ENCODE data around the gene SELENOO. TPM values are rescaled to one million over a fixed set of nuclear protein-coding genes. Genes with fewer than 3 reads are reported as not detected.
A peak's percentile ranks its signal among the peaks of the same experiment; 100 is the strongest.

The SELENOO gene
- total and polyA plus RNA-seq, 8 donors = 18.5 to 28.9 (median 21.8) TPM

GRCh38 chr22:50206599-50206998 is 5.8 kb downstream of the SELENOO start:
- H3K4me1 ChIP-seq = peaks cover 4 to 66% of the 10 kb centered on the region in 2 donors
- intact Hi-C loops (cut with DNase I) = no loop called here
- peak; percentile 27 to 42 for TF ChIP-seq CTCF (IDR thresholded peaks at IDR 0.05)
- H3K4me3 ChIP-seq = no peak overlapping the region
- DNase-seq (peak in 2 of 4 donors; percentile 79 to 84), ATAC-seq (peak; percentile 86)
- H3K36me3 ChIP-seq = peaks cover 0 to 55% of the 10 kb centered on the region in 2 donors
- H3K27me3 ChIP-seq = no peaks in the 10 kb centered on the region
- H3K9me3 ChIP-seq = no peaks in the 10 kb centered on the region
- H3K27ac ChIP-seq = no peak overlapping the region

DNA sequence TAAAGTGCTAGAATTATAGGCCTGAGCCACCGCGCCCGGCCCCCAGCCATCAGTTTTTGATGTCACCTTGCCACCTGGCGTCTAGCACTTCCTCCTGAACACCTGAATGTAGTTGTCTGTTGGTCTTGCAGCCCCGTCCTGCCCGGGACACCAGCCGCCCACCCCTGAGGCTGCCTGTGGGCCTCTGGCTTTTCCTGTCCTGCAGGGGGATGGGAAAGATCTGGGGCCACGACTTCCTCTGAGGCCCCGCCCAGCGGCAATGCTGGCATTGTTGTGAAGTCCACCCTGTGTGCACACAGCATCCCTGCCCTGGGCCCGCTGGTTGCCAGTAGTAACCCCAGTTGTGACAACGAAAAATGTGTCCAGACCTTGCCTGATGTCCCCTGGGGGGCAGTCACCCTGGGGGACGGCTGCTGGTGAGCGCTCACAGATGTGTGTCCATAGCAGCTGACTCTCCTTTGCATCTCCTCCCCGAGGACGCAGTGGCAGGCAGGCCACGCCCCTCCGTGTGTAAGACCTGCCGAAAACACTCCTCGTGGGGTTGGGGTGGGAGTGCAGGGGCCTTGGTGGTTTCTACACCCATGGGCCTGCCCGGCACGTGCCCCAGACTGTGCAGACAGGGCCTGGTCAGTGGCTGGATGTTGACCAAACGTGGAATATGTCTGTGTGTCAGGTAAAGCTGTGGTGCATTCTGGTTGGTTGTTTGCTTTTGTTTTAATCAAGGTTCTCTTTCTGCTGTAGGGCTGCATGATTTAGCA is 6.8 kb downstream of the SELENOO start:
- Histone ChIP-seq H3K27me3 (no peaks in the 10 kb centered on the region), H3K4me3 (no peak overlapping the region), H3K9me3 (no peaks in the 10 kb centered on the region), H3K27ac (peak overlapping the region in 1 of 2 donors; percentile 33), H3K4me1 (peaks cover 0 to 57% of the 10 kb centered on the region in 2 donors), H3K36me3 (peaks cover 0 to 64% of the 10 kb centered on the region in 2 donors)
- DNase-seq (peak in 1 of 4 donors; percentile 78), ATAC-seq (no peak)
- TF ChIP-seq CTCF (IDR thresholded peaks at IDR 0.05) = no peak
- intact Hi-C loops (cut with DNase I) = no loop called here

DNA sequence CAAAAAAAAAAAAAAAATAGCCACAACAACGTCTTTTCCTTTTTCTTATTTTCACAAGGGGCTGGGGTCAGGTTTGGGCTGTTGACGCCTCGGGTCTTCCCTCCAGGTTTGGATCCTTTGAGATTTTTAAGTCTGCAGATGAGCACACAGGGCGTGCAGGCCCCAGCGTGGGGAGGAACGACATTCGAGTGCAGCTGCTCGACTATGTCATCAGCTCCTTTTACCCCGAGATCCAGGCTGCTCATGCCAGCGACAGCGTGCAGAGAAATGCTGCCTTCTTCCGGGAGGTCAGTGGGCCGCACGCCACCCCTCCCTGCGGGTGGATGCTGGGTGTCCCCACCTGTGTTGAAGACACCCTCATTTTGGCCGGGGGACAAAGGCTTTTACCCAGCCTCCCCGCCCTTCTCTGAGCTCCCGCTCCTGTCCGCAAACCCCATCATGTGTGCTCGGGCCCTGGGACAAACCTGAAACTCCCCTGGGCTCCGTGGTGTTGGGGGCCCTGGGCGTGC is 7.7 kb downstream of the SELENOO start:
- TF ChIP-seq CTCF (IDR thresholded peaks at IDR 0.05) = no peak
- intact Hi-C loops (cut with DNase I) = no loop called here
- H3K36me3 ChIP-seq = peaks cover 0 to 74% of the 10 kb centered on the region in 2 donors
- no peaks in the 10 kb centered on the region for H3K27me3 ChIP-seq
- no peak for ATAC-seq
- DNase-seq = peak in 1 of 4 donors; percentile 75
- peaks cover 0 to 47% of the 10 kb centered on the region in 2 donors for H3K4me1 ChIP-seq
- H3K9me3 ChIP-seq = no peaks in the 10 kb centered on the region
- H3K4me3 ChIP-seq = no peak overlapping the region
- no peak overlapping the region for H3K27ac ChIP-seq

- DNase-seq = peak in 1 of 4 donors; percentile 77
- H3K4me3 ChIP-seq = no peak overlapping the region
- H3K27ac ChIP-seq = no peak overlapping the region
- peaks cover 0 to 81% of the 10 kb centered on the region in 2 donors for H3K36me3 ChIP-seq
- TF ChIP-seq CTCF (IDR thresholded peaks at IDR 0.05) = no peak
- no peaks in the 10 kb centered on the region for H3K27me3 ChIP-seq
- H3K4me1 ChIP-seq = peaks cover 0 to 41% of the 10 kb centered on the region in 2 donors
- ATAC-seq = no peak
- H3K9me3 ChIP-seq = no peaks in the 10 kb centered on the region
- intact Hi-C loops (cut with DNase I) = no loop called here
Observed at GRCh38 chr22:50208939-50209892, 8.4 kb downstream of the SELENOO start.
